Heart left ventricle (tissue), 16 donors: ENCODE measurements around the gene TROAP. TPM values are rescaled to one million over a fixed set of nuclear protein-coding genes. Genes with fewer than 3 reads are reported as not detected.
"Not testable (repeated sequence)": the region's sequence is repeated elsewhere in the genome, so short reads cannot be mapped to it uniquely, and the experiment has no call there.

Source experiments
- ATAC-seq, 4 donors: fragments of 200-7000 bp; cut with Tn5 transposase; one replicate each; pipeline ENCODE4 v1.9.1; 2020 to 2022; ENCODE audit warnings: moderate library complexity in 4 of 4, mild to moderate bottlenecking in 3 of 4, moderate number of reproducible peaks in 1 of 4
- DNase-seq, 5 donors: peaks; one replicate each; pipeline ENCODE4 v3.0.0-alpha.2; 2020
- H3K27ac ChIP-seq, 12 donors: fragments of 200-600 bp; sonication (generic) in 4 of 12; one replicate each; pipeline versions ENCODE4 v1.5.0 to v1.8.0; 2016 to 2022; ENCODE audit warnings: mild to moderate bottlenecking in 2 of 12
- H3K27me3 ChIP-seq, 9 donors: fragments of 200-600 bp; sonication (generic) in 2 of 9; one replicate each; pipeline versions ENCODE4 v1.5.1 to v1.8.0; 2016 to 2022; ENCODE audit warnings: mild to moderate bottlenecking in 3 of 9
- H3K36me3 ChIP-seq, 9 donors: fragments of 200-600 bp; sonication (generic) in 2 of 9; one replicate each; pipeline versions ENCODE4 v1.5.0 to v1.8.0; 2018 to 2022; ENCODE audit warnings: mild to moderate bottlenecking in 2 of 9
- H3K4me1 ChIP-seq, 12 donors: fragments of 200-600 bp; sonication (generic) in 4 of 12; one replicate each; pipeline versions ENCODE4 v1.5.0 to v1.8.0; 2016 to 2022; ENCODE audit warnings: mild to moderate bottlenecking in 3 of 12
- H3K4me3 ChIP-seq, 12 donors: fragments of 200-600 bp; sonication (generic) in 4 of 12; one replicate each; pipeline versions ENCODE4 v1.5.0 to v1.8.0; 2017 to 2022; ENCODE audit warnings: mild to moderate bottlenecking in 9 of 12, moderate library complexity in 4 of 12
- H3K9me3 ChIP-seq, 12 donors: fragments of 200-600 bp; sonication (generic) in 4 of 12; one replicate each; pipeline versions ENCODE4 v1.5.0 to v1.8.0; 2016 to 2022; ENCODE audit warnings: mild to moderate bottlenecking in 1 of 12
- CTCF ChIP-seq, 12 donors: fragments of 200-600 bp; sonication (generic) in 4 of 12; IDR thresholded peaks; one replicate each; pipeline versions ENCODE4 v1.5.0 to v1.8.0; 2018 to 2022; ENCODE audit warnings: antibody characterized with exemption in 12 of 12, mild to moderate bottlenecking in 5 of 12
- POLR2A ChIP-seq, 2 donors: fragments of 450-650 bp; IDR thresholded peaks; one replicate each; pipeline ENCODE4 v1.6.1; 2017; ENCODE audit warnings: antibody characterized with exemption in 2 of 2, mild to moderate bottlenecking in 2 of 2, moderate library complexity in 2 of 2
- WGBS, 4 donors: extraction: QIAGEN DNeasy Blood & Tissue Kit in 2 of 4; methylation state at CpG; one replicate each; pipeline versions ENCODE4 v1.1.5 to v1.1.7; 2013 to 2018; 5-methylcytosine and 5-hydroxymethylcytosine counted together
- intact Hi-C, 10 donors: fragments of 100-400 bp; cut with DNase I; formaldehyde crosslinking; loops; one replicate each; pipeline versions ENCODE4 v1.11.1 to v1.14.2; 2022
- polyA plus RNA-seq, 2 donors: library from polyadenylated mRNA; stranded (reverse); fragments of 200-250 nt; gene quantifications; one replicate each; pipeline ENCODE4 v1.2.3, GENCODE V29; 2013
- total RNA-seq, 9 donors: library from RNA; depleted of rRNA in 2 of 9; stranded (reverse); fragments of >200 nt in 2 of 9; fragmentation: NEBNext Ultra II Directional in 3 of 9; extraction: Animal tissue kit (Norgen Biotek cat#: 25700) in 3 of 9; gene quantifications; one replicate each; pipeline versions ENCODE4 v1.1.0 to v1.2.4, GENCODE V29; 2016 to 2023
- donor health status: ischemic (EF 13 %, LVEDD 7.1; RV severe dilation, severe dysfunction).
- donor health status: healthy with polysubstance abuse.
- donor health status: DM: no; HTN: yes; CAD: no.
- donor health status: DM: no; HTN: no; CAD: no.
- donor health status: ischemic (EF 25% LVEDD 6.9; RV normal size, moderate dysfunction).
- donor health status: ischemic (EF 25% LVEDD 5.7; RV mildly dilated, moderate dysfunction).
- donor health status: healthy.
- donor health status: DM: yes; HTN: yes; CAD: no.
- donor health status: ischemic (EF 35%, LVEDD 5.7; RV mildly dilated, moderate dysfunction).
- donor health status: nonischemic (EF 11% LVEDD 7.7; RV severe dilation, severe dysfunction).
- donor health status: DM: yes; HTN: yes; CAD: no.
- donor health status: PGD.
- donor health status: ischemic (EF 29% LVEDD 5.4; RV normal size, mild dysfunction).
- donor health status: nonischemic (EF 23%, LVEDD 6.1; RV moderate dilation, normal function).

The TROAP gene
- total and polyA plus RNA-seq, 11 donors, result 0.11 to 6.4 (median 0.75) TPM; not detected in 4

GRCh38 chr12:49305762-49306510 is 17.1 kb upstream of the TROAP start:
- Histone ChIP-seq H3K36me3 (no peaks in the 10 kb centered on the region), H3K9me3 (no peaks in the 10 kb centered on the region), H3K27me3 (peaks cover 0 to 64% (median 10%) of the 10 kb centered on the region in 9 donors), H3K4me1 (no peaks in the 10 kb centered on the region), H3K27ac (no peak overlapping the region), H3K4me3 (no peak overlapping the region)
- ATAC-seq (no peak), DNase-seq (no peak)
- intact Hi-C loops, result no loop called here
- TF ChIP-seq POLR2A (IDR thresholded peaks at IDR 0.05), result no peak
- no peak for TF ChIP-seq CTCF (IDR thresholded peaks at IDR 0.05)
- 71 to 84% (median 77%) methylated on average over 6 of the region's 6 CpGs for WGBS, 4 donors

GRCh38 chr12:49309386-49309785 is 13.7 kb upstream of the TROAP start:
- H3K36me3 ChIP-seq, result no peaks in the 10 kb centered on the region
- H3K27ac ChIP-seq, result no peak overlapping the region
- no peaks in the 10 kb centered on the region for H3K9me3 ChIP-seq
- H3K4me3 ChIP-seq, result no peak overlapping the region
- no peaks in the 10 kb centered on the region for H3K4me1 ChIP-seq
- ATAC-seq (no peak), DNase-seq (no peak)
- 85 to 91% (median 89%) methylated on average over 7 of the region's 7 CpGs for WGBS, 4 donors
- TF ChIP-seq POLR2A (IDR thresholded peaks at IDR 0.05) (no peak), CTCF (IDR thresholded peaks at IDR 0.05) (no peak)
- peaks cover 0 to 39% (median 4%) of the 10 kb centered on the region in 9 donors for H3K27me3 ChIP-seq
- intact Hi-C loops, result no loop called here

- intact Hi-C loops, H3K9me3 ChIP-seq, H3K4me1 ChIP-seq, H3K27ac ChIP-seq, DNase-seq, H3K36me3 ChIP-seq, ATAC-seq, H3K4me3 ChIP-seq: not testable (repeated sequence)
- peaks cover 0 to 37% (median 4%) of the 10 kb centered on the region in 9 donors for H3K27me3 ChIP-seq
- WGBS, 4 donors, result 56 to 87% (median 71%) methylated on average over 2 to 3 of the region's 3 CpGs
These were observed 12.5 kb upstream of the TROAP start for GRCh38 chr12:49310451-49311000.

- intact Hi-C loops, result no loop called here
- Histone ChIP-seq H3K4me1 (no peaks in the 10 kb centered on the region), H3K27me3 (peaks cover 0 to 5% (median 0%) of the 10 kb centered on the region in 9 donors), H3K4me3 (no peak overlapping the region), H3K9me3 (no peaks in the 10 kb centered on the region), H3K27ac (no peak overlapping the region), H3K36me3 (no peaks in the 10 kb centered on the region)
- DNase-seq, result no peak
- TF ChIP-seq POLR2A (IDR thresholded peaks at IDR 0.05) (no peak), CTCF (IDR thresholded peaks at IDR 0.05) (no peak)
- ATAC-seq, result no peak
- 71 to 90% (median 77%) methylated on average over 1 of the region's 1 CpG for WGBS, 4 donors
These were observed 8.2 kb upstream of the TROAP start for GRCh38 chr12:49314811-49315210.

- H3K36me3 ChIP-seq, DNase-seq, H3K9me3 ChIP-seq, H3K4me3 ChIP-seq, H3K4me1 ChIP-seq, intact Hi-C loops, ATAC-seq, H3K27ac ChIP-seq, H3K27me3 ChIP-seq: not testable (repeated sequence)
- WGBS, 4 donors, result 94 to 96% (median 95%) methylated on average over 10 of the region's 10 CpGs
These were observed 5.9 kb upstream of the TROAP start for GRCh38 chr12:49317118-49317517.

- H3K36me3 ChIP-seq, ATAC-seq, H3K27me3 ChIP-seq, intact Hi-C loops, H3K27ac ChIP-seq, H3K4me3 ChIP-seq, H3K9me3 ChIP-seq, DNase-seq: not testable (repeated sequence)
- H3K4me1 ChIP-seq, result peaks cover 0 to 16% (median 9%) of the 10 kb centered on the region in 12 donors
- WGBS, 4 donors, result 86 to 95% (median 93%) methylated on average over 9 of the region's 9 CpGs
These were observed 2.5 kb upstream of the TROAP start for GRCh38 chr12:49320411-49321103.
